Left ventricle myocardium superior (tissue), 1 donor: ENCODE measurements around the gene ALDH7A1. TPM values are rescaled to one million over a fixed set of nuclear protein-coding genes. Genes with fewer than 3 reads are reported as not detected.

ENCODE experiments used
- ATAC-seq: fragments of 200-7000 bp; cut with Tn5 transposase; one replicate; pipeline ENCODE4 v1.9.1; 2020; ENCODE audit warnings: mild to moderate bottlenecking, moderate library complexity
- DNase-seq: peaks from one replicate; pipeline ENCODE4 v3.0.0-alpha.2; 2020
- intact Hi-C: fragments of 100-400 bp; cut with micrococcal nuclease; formaldehyde crosslinking; loops from one replicate; pipeline ENCODE4 v1.11.0; 2022
- total RNA-seq: library from RNA; stranded (reverse); fragmentation: NEBNext Ultra II Directional; extraction: Animal tissue kit (Norgen Biotek cat#: 25700); gene quantifications from one replicate; pipeline ENCODE4 v1.2.1, GENCODE V29; 2021
- donor health status: DM: no; HTN: yes; CAD: no; lungs with severe emphysema.

ALDH7A1 gene
- total RNA-seq, 1 donor from 2014 or later, result 33.7 TPM

DNA sequence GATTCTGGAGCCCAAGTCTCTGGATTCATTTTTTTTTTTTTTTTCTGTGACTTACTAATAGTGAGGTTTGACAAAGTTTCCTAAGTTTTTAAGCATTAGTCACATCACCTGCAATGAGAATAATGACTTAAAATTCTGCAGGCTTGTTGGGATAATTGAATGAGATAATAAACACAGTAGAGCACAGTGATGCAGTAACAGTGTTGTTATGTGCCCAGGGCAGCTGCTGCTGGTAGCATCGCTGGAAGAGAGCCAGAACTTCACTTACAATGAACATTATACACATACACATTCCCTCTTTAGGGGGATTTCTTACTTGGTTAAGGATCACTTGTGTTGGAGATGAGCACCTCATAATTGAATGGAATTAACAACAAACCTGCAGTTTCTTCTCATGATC, 78.9 kb downstream of the ALDH7A1 start:
- ATAC-seq (no peak), DNase-seq (no peak)
- intact Hi-C loops, result no loop called here

DNA sequence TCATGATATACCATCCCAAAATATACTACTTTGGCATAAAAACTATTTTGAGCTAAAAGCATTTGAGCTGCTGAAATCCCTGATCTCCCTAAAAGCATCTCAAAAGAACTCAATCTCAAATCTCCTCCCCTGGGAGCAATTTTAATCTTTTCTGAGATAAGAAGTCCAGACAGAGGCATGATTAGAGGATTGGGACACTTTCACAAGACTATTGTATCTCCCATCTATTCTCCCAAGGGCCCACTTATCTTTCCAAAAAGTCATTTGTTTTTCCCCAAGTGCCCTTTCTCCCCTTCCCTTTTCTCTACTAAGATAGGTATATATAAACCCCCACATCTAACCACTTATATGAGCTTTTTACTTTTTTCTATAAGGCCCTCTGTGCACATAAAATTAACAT, 79.7 kb downstream of the ALDH7A1 start:
- ATAC-seq (no peak), DNase-seq (no peak)
- intact Hi-C loops, result no loop called here

DNA sequence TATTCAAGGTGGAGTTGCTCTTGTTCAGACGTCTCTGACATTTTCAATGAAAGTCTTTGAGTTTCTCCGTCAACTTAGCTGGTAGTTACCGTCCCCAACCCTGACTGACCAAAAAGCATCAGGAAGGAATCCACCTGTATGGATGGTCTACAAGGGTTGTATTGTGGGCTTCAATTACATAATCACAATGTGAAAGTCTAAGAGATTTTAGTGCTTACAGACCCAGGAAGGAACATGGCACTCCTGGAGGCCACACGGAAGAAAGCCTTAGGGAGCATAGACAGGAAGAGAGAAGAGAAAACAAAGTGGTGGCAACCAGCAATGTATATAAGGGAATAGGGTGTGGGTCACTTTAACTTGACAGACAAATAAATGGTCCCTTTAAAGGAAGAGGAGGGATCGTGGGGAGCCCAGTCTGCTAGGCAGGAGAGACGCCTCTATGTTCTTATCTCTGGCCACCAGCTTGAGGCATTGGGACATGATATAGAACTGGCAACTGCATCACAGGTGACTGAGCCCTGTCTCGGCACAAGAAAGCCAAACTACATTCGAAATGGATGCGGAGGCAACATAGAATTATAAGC, 80.4 kb downstream of the ALDH7A1 start:
- DNase-seq (no peak), ATAC-seq (no peak)
- intact Hi-C loops, result no loop called here

DNA sequence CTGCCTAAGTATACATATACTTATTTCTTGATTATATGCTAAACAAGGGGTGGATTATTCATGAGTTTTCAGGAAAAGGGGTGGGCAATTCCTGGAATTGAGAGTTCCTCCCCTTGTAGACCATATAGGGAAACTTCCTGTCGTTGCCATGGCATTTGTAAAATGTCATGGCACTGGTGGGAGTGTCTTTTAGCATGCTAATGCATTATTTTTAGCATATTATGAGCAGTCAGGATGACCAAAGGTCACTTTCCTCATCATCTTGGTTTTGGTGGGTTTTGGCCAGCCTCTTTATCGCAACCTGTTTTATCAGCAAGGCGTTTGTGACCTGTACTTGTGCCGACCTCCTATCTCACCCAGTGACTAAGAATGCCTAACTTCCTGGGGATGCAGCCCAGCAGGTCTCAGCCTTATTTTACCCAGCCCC, 80.9 kb downstream of the ALDH7A1 start:
- ATAC-seq (no peak), DNase-seq (no peak)
- intact Hi-C loops, result no loop called here

DNA sequence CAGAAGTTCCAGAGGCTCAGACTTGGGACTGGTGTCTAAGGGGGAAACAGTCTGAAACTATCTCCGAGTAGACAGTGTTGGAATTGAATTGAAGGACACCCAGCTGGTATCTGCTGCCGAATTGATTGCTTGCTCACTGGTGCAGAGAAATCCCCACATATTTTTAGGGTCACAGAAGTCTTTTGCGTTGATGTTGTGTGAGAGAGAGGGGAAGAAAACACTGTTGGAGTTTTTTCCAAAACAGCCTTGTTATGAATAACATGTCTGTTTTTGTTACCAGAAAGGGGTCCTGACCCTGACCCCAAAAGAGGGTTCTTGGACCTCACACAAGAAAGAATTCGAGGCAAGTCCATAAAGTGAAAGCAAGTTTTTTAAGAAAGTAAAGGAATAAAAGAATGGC, 81.3 kb downstream of the ALDH7A1 start:
- ATAC-seq (no peak), DNase-seq (no peak)
- intact Hi-C loops, result no loop called here

DNA sequence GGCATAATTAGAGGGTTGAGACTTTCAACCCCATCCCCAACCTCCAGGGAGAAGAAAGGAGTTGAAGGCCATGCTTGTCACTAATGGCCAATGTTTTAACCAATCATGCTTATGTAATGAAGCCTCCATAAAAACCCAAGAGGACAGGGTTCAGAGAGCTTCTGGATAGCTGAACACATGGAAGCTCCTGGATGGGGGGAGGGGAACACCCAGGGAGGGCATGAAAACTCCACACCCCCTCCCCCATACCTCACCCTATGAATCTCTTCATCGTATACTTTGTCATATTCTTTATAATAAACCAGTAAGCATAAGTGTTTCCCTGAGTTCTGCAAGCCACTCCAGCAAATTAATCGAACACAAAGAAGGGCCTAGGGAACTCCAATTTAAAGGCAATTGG, 81.7 kb downstream of the ALDH7A1 start:
- ATAC-seq, result no peak
- DNase-seq, result no peak
- intact Hi-C loops, result no loop called here

DNA sequence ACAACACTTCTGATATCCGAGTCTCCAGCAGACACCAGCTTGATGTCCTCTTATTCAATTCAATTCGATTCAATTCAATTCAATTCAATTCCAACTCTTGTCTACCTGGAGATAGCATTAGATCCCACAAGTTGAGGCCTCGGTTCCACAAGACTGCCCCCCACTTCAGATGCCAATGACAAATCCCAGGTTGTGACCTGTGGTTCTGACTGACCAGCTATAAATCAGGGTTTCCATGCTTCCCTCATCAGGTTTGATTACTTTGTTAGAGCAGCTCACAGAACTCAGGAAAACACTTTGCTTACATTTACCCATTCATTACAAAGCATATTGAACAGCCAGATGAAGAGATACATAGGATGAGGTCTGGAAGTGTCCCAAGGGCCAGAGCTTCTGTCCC, 82.6 kb downstream of the ALDH7A1 start:
- DNase-seq (no peak), ATAC-seq (no peak)
- intact Hi-C loops, result no loop called here

DNA sequence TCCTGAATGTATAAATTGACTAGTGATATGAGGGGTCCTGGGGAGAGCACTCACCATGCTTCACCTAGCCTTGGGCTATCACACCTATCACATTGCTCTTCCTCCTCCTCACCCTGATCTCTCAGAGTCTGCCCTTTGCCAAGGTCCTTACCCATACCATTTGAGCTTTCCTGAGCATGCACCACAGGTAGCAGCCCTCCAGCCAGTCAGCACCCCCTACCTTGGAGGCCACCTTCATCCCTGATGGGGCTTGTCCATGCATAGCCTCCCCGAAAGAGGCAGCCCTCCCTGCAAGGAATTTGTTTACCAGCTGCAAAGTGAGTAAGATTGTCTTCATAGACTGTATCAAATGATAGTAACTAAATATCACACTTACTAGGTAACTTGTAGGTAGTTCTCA, 83.1 kb downstream of the ALDH7A1 start:
- intact Hi-C loops, result no loop called here
- no peak for ATAC-seq
- no peak for DNase-seq

DNA sequence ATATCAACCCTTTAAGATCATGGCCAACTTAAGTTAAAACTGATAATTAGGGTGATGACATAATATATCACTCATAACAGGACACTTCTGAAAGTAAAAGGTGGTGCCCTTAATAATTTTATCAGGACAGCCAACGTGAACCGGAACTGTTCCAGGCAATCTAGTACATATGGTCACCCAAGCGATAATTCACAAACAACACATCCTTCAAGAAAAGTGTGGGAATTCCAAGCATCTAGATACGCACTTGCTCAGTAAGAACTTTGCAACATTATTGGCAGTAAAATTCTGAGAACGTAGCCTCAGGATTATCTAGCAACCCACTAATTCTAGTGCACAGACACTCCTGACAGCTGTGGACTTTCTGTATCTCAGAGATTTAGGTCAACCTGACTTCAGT, 85.7 kb downstream of the ALDH7A1 start:
- ATAC-seq, result peak; percentile 69
- intact Hi-C loops, result no loop called here

DNA sequence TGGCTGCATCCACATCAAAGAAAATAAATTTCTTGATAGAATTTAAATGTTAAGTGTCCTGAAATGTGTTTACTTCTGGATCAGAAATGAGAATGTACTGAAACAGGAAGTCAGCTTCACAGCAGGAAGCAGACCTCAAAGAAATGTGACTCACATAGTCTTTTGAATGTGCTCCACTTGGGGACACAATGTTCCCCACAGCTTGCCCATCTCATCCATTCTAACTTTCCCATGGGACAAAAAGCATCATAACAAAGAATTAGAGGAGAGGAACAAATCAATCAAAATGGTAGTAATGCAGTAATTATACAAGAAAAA, 86.1 kb downstream of the ALDH7A1 start:
- DNase-seq, result no peak
- peak; percentile 86 for ATAC-seq
- intact Hi-C loops, result no loop called here

More for the DNA sequence above, 85.7 kb downstream of the ALDH7A1 start:
- no peak for DNase-seq

DNA sequence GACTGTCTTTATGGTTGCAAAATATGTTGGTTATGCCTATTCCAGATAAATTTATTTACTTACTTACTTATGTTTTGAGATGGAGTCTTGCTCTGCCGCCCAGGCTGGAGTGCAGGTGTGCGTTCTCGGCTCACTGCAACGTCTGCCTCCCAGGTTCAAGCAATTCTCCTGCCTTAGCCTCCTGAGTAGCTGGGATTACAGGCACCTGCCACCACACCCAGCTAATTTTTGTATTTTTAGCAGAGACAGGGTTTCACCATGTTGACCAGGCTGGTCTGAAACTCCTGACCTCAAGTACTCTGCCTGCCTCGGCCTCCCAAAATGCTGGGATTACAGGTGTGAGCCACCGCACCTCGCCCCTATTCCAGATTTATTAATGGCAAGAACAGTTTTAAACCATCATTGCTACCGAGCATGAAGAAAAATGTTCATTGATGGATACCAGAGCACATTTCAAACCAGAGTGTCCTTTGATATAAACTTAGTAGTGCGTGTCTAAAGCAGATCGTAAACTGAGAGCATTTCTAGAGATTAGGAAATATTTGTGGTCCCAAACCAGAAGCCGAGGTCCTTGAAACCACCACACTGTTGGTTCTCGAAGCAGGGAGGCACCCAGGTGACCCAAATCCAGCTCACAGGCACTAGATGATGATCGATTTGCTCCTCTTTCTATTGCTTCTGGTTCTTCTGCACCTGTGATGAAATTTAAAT, 86.6 kb downstream of the ALDH7A1 start:
- intact Hi-C loops, result no loop called here
- DNase-seq, result no peak
- ATAC-seq, result no peak

DNA sequence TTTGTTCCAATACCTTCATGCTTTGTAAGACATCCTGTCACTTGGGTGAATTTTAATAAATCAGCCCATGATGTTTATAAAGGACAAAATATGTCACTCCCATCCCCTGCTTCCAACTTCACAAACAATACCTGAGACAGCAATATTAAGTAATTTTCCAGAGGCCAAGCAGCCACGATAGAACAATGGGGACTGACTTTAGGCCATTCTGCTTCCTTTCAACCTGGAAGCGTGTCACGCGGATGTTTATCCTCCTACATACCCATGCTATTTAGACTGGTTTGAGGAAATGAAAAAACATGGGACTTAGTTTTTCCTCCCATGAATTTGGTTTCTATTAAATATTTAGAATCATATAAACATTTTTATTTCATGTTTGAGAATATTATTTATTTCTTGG, 88.9 kb downstream of the ALDH7A1 start:
- DNase-seq (no peak), ATAC-seq (no peak)
- intact Hi-C loops, result no loop called here

DNA sequence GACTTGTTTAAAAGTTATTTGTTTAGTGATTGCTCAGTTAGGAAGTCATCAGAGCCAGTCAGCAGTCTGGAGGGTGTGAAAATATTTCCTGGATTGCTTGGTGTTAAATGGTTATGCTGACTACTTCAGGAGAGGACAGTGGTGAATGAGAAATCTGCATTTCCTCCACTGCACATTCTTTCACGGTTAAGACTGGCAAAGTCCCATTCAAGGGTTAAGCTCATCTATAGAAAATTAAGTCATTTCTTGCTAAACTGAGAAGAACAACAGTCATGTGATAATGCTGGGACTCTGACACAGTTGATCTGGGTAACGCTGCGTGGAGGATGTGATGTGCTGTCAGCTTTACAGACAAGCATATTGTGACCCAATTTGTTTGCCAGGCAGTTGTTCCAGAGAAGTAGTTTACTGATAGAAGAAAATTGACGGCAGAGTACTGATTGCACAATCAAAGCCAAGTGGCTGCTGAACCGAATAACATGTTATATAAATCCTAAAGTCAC, 91.4 kb downstream of the ALDH7A1 start:
- DNase-seq (no peak), ATAC-seq (peak; percentile 85)
- intact Hi-C loops, result no loop called here

DNA sequence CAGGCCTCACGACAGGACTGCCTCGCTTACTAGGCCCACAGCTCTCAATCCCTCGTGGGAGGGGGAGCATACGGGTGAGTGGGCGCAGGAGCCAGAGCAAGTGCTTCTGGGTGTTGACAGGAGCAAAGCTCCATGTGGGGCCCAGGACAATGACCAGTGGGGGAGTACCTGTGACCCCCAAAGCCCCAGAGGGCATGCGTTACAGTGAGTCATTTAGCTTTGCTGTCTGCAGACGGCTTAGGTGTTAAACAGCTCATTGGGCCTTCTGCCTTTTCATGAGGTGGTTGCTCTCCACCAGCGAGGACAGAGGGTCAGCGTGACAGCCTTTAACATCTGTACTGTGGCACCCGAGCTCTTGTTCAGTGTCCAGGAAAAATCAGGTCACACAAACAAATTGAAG, 93.6 kb downstream of the ALDH7A1 start:
- intact Hi-C loops, result no loop called here
- no peak for DNase-seq
- ATAC-seq, result no peak

DNA sequence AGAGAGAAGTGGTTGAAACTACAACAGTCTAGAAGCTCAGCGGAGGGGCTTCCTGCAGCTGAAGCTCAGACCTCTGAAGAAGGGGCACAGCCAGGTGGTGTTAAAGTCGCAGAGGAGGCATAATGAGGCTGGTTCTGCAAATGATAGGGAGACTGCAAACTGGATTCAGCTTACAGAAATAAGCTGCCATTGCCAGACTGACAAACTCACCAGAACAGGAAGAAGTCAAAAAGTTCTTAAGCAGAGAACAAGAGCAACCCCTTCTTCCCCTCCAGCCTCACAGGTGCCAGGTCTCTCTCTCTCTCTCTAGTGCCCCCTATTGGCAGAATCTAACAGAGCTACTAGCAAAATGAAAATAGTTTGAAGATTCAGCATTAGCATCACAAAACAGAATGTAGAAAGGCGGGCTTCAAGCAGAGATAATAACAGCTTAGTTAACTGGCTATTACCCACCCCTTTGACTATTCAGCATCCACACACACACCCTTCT, 95.1 kb downstream of the ALDH7A1 start:
- DNase-seq, result no peak
- ATAC-seq, result no peak
- intact Hi-C loops, result loop anchor here (10.0 kb wide), 1 partner anchor 145 kb away; no protein-coding TSS in a partner anchor

DNA sequence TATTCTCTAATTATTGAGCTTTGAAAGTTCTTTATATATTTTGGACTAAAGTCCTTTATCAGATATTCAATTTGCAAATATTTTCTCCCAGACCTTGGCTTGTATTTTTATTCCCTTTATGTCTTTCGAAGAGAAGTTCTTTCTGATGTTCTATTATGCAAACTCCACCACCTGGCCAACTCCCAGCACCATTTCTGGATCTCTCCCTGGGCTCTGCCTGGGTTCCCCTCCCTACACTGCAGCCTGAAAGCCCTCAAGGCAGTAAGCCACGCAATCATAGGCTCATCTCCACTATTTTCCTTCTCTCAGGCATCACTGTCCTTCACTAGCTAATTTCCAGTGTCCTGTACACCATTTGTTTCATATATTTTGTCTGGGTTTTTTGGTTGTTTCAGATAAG, 95.7 kb downstream of the ALDH7A1 start:
- intact Hi-C loops, result loop anchor here (10.0 kb wide), 1 partner anchor 144 kb away; no protein-coding TSS in a partner anchor
- ATAC-seq (no peak), DNase-seq (no peak)

DNA sequence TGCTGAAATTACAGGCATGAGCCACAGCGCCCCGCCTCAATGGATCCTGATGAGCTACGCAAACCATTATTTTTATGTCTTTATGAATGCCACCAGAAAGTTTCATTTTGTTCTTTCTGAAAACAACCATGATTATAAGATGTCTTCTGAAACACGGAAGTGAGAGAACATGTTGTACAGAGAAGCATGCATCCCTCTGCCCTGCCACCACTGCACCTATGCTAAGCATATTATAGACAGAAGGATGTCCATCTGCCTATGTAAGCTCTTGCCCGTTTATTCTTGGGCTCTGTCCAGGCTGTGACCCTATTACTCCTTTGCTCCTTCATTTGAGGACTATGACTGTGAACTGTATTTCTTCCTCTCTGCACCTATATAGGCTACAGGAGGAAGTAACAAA, 97.5 kb downstream of the ALDH7A1 start:
- intact Hi-C loops, result loop anchor here (10.0 kb wide), 1 partner anchor 143 kb away; no protein-coding TSS in a partner anchor
- ATAC-seq (no peak), DNase-seq (no peak)

DNA sequence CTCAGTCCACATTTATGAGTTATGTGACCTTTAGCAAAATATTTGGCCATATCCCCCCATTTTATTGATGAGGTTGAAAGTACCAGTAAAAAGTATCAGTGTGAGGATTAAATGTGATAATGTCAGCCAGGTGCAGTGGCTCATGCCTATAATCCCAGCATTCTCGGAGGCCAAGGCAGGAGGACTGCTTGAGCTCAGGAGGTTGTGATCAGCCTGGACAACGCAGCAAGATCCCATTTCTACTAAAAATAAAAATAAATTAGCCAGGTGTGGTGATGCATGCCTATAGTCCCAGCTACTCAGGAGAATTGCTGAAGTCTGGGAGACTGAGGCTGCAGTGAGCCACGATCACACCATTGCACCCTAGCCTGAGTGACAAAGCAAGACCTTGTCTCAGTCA, 100.6 kb downstream of the ALDH7A1 start:
- DNase-seq (no peak), ATAC-seq (no peak)
- intact Hi-C loops, result loop anchor here (10.0 kb wide), 1 partner anchor 140 kb away; no protein-coding TSS in a partner anchor

DNA sequence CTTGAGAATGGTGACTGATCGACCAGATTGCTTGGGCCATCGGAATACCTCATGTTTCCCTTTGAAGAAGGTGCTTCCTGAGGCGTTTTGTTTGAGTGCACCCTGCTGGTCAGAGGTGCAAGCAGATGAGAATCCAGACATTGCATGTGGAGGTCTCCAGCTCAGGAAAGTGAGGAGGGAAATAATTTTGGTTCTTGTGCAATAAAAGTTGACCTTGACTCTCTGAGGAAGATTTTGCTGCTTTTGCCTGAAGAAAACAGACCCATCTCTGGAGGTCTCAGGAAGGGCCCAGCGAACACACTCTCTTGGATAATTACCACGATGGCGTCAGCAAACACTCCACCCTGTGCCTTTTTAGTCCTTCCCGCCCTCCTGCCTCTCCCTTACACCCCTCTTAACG, 102.1 kb downstream of the ALDH7A1 start:
- no peak for DNase-seq
- peak; percentile 35 for ATAC-seq
- intact Hi-C loops, result loop anchor here (10.0 kb wide), 1 partner anchor 138 kb away; no protein-coding TSS in a partner anchor

DNA sequence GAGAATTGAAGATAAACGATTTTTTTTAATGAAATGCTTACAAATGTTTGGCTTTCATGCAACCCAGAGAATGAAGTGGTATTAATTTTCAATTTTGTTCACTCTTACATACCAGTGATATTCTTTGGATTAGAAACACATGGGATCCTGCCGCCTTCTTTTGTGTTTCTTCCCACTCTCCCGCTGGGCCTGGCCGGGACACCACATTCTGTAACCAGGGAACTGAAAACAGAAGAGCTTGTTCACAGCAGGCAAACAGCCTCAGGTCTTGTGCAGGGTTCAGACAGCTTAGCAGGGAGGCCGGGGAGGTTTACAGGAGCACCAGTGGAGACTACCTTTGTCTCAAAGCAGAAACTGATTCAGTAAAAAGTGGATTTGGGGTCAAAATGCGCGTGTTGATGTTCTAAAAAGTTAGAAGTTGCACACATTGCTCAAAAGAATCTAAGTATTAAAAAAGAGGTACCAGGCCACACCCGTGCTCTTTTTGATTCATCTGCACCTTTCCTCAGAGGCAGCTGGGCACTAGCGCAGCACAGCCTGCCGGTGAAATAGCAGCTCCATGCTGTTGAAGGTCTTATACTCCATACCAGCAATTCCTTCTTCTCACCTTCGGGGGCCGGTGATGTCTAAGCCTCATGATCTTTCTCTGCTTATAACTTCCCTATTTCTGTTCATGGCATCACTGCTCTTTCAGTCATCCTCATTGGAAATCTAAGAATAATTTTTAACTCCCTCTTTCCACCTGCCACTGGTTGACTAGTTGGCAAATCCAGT, 104.7 kb downstream of the ALDH7A1 start:
- DNase-seq (no peak), ATAC-seq (peak; percentile 13)
- intact Hi-C loops, result loop anchor here (10.0 kb wide), 1 partner anchor 136 kb away; no protein-coding TSS in a partner anchor
